RWPE1 (cell line): ENCODE results near the gene AHI1.
A peak's percentile ranks its signal among the peaks of the same experiment; 100 is the strongest.

ENCODE experiments used
- CTCF ChIA-PET: fragments of 350-600 bp; sonication (Branson Sonifier 250); formaldehyde crosslinking; extraction: SDS; loops from one replicate; lab custom pipeline; 2021; lab: Yijun Ruan, JAX
- POLR2A ChIA-PET: fragments of 400-600 bp; formaldehyde crosslinking; extraction: SDS; loops from one replicate; lab custom pipeline; 2020; ENCODE audit warnings: antibody characterized with exemption; ENCODE audit not compliant: low non-redundant PET; lab: Yijun Ruan, JAX
- DNase-seq: peaks from one replicate; pipeline ENCODE4 v3.0.0; 2012; ENCODE audit warnings: low spot score
- H3K27ac ChIP-seq: fragments of 450-650 bp; 2 replicates; pipeline ENCODE4 v1.5.1; 2017
- CTCF ChIP-seq: fragments of 450-650 bp; conservative IDR thresholded peaks from 2 replicates; pipeline ENCODE4 v1.5.1; 2017; ENCODE audit warnings: low read depth, mild to moderate bottlenecking

Gene AHI1

DNA sequence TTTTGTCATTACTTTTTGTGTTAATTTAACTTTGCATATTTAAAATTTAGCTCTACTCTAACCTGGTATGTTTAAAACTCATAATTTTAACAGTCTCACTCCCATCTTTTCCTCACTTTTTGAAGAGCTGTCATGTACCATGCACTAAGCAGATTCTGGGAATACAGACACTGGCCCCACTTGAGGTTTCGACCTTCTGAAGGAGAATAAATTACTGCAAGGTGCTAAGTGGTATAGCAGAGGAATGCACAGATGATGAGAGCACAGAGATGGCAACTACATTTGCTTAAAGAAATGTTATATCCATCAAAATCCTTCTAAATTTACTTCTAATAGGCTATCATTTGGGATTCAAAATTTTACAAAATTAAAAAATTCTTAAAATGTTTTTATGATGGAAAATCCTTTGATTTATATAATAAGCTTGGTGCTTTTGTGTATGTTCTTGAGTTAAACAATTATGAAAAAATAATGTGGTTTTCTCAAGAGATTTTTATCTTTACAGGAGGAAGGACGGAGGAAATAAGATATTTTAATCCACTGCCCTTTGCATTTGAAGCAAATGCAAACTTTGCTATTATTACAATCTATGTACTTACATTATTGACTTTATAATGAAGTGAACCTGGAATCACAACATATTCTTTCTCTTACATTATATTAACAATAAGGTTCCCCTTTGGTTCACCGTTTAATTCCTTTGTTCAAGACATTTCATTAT lies 79.3 kb downstream of the AHI1 start:
- H3K27ac ChIP-seq = no peak overlapping the region
- POLR2A ChIA-PET = no interaction called here
- CTCF ChIA-PET = interaction anchor here (0.6 kb wide), 1 partner anchor 344 kb away, joined by 3 read pairs; no protein-coding TSS in a partner anchor
- no peak for DNase-seq
- no peak for TF ChIP-seq CTCF

DNA sequence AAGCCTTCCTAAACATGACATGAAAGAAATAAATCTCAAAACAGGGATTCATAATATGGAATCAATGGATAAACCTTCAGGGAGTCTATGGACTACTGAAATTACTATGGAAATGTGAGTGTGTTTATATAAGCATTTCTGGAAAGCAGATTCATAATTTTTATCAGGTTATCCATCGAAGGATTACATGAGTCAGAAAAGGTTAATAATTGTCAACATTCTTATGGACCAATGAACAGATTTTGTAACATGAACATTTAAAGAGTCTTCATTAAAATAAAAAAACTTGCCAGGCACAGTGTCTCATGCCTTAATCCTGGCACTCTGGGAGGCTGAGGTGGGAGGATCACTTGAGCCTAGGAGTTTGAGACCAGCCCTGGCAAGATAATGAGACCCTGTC lies 84.8 kb downstream of the AHI1 start:
- ChIA-PET POLR2A (no interaction called here), CTCF (no interaction called here)
- H3K27ac ChIP-seq = no peak overlapping the region
- TF ChIP-seq CTCF = no peak
- DNase-seq = no peak

DNA sequence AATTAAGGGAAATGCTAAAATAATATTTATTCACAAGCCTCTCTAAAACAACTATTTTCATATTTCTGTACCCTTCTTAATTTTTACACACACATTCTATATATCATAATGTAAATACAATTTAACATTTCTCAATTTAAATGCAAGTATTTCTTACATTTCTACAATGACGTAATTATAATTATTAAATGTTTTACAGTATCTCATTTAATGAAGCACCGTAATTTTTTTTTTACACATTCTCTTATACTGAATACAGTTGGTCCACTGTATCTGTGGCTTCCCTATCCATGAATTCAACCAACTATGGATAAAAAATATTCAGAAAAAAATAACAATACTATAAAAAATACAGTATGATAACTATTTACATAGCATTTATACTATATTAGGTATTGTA lies 85.7 kb downstream of the AHI1 start:
- ChIA-PET CTCF (interaction anchor here (1.0 kb wide), 1 partner anchor 11 kb away, joined by 4 read pairs; no protein-coding TSS in a partner anchor), POLR2A (no interaction called here)
- DNase-seq = no peak
- no peak overlapping the region for H3K27ac ChIP-seq
- TF ChIP-seq CTCF = no peak

DNA sequence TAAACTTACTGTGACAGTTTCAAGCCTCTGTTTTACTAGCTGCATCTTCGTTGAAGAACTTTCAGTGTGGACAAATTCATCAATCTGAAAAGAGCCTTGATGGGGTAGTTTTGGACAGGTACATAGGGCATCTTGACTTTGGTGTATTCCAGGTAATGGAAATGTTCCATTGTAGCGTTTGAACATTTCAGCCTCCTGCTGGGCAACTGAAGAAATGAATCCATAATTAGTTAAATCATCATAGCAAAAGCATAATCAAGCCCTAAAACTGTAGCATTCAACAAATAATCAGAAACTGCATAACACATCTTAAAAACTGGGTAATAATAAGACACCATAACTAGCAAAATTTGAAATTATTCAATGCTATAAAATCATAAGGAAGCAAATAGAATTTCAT lies 86.2 kb downstream of the AHI1 start:
- TF ChIP-seq CTCF = no peak

DNA sequence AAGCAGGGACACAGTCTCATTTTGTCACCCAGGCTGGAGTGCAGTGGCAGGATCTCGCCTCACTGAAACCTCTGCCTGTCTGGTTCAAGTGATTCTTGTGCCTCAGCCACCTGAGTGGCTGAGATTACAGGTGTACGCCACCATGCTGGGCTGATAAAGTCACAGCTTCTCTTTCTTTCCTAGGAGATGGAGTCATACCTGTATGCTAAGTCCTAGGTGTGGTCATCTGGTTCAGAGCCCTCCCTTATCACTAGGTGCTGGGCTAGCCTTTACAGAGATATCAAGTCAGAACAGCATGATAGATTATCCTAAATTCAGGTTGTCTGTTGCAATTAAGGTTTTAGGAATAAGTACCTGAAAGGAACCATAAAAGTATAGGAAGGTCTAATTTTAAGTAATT lies 86.7 kb downstream of the AHI1 start:
- no peak for DNase-seq
- POLR2A ChIA-PET = no interaction called here
- H3K27ac ChIP-seq = no peak overlapping the region
- CTCF ChIA-PET = interaction anchor here (0.5 to 0.9 kb wide), 2 partner anchors 13 to 225 kb away, joined by 4 to 6 read pairs; no protein-coding TSS in a partner anchor
- no peak for TF ChIP-seq CTCF

More for the DNA sequence above, 86.2 kb downstream of the AHI1 start:
- DNase-seq = peak; percentile 7
- POLR2A ChIA-PET = no interaction called here
- no peak overlapping the region for H3K27ac ChIP-seq
- CTCF ChIA-PET = interaction anchor here (1.0 kb wide), 1 partner anchor 12 kb away, joined by 4 read pairs; no protein-coding TSS in a partner anchor

- H3K27ac ChIP-seq = no peak overlapping the region
- ChIA-PET CTCF (no interaction called here), POLR2A (no interaction called here)
- no peak for DNase-seq
- TF ChIP-seq CTCF = no peak
These were observed 94.0 kb downstream of the AHI1 start for GRCh38 chr6:135403584-135403983.
